Activated CD4-positive, alpha-beta T cell treated with anti-CD3 and anti-CD28 coated beads for 48 hours (primary cell): Measurements from ENCODE around the gene KRTAP5-6.

Experiments
- DNase-seq: peaks from one replicate; pipeline ENCODE4 v3.0.0-alpha.2; 2020

KRTAP5-6 gene

GRCh38 chr11:1734641-1735081, 37.7 kb downstream of the KRTAP5-6 start:
- DNase-seq = no peak

GRCh38 chr11:1735271-1735670, 38.3 kb downstream of the KRTAP5-6 start:
- DNase-seq = no peak

- DNase-seq = no peak
Measured at GRCh38 chr11:1736447-1736992, 39.5 kb downstream of the KRTAP5-6 start.

GRCh38 chr11:1737080-1737757, 40.2 kb downstream of the KRTAP5-6 start:
- DNase-seq = no peak

- no peak for DNase-seq
Measured at GRCh38 chr11:1738380-1738779, 41.4 kb downstream of the KRTAP5-6 start.

GRCh38 chr11:1739576-1739975, 42.6 kb downstream of the KRTAP5-6 start:
- no peak for DNase-seq

GRCh38 chr11:1740786-1741530, 44.0 kb downstream of the KRTAP5-6 start:
- DNase-seq = no peak

- no peak for DNase-seq
Measured at GRCh38 chr11:1741741-1742140, 44.7 kb downstream of the KRTAP5-6 start.

- DNase-seq = no peak
Measured at GRCh38 chr11:1742371-1742770, 45.4 kb downstream of the KRTAP5-6 start.

- DNase-seq = no peak
Measured at GRCh38 chr11:1742869-1743584, 46.0 kb downstream of the KRTAP5-6 start.

- no peak for DNase-seq
Measured at GRCh38 chr11:1743585-1744136, 46.7 kb downstream of the KRTAP5-6 start.

- DNase-seq = no peak
Measured at GRCh38 chr11:1744137-1744886, 47.3 kb downstream of the KRTAP5-6 start.

- DNase-seq = no peak
Measured at GRCh38 chr11:1744891-1745700, 48.1 kb downstream of the KRTAP5-6 start.

- DNase-seq = no peak
Measured at GRCh38 chr11:1745701-1746320, 48.8 kb downstream of the KRTAP5-6 start.

GRCh38 chr11:1746511-1746931, 49.5 kb downstream of the KRTAP5-6 start:
- DNase-seq = no peak

GRCh38 chr11:1746956-1747752, 50.2 kb downstream of the KRTAP5-6 start:
- DNase-seq = no peak
